Suppressor macrophage (primary cell): ENCODE data around the gene SSBP4.
"Not testable (repeated sequence)": the region's sequence is repeated elsewhere in the genome, so short reads cannot be mapped to it uniquely, and the experiment has no call there.

Experiments used
- DNase-seq, 4 experiments: peaks; one replicate each; pipeline ENCODE4 v3.0.0-alpha.2; 2020 to 2022

Gene SSBP4

GRCh38 chr19:18393836-18394235, 25.4 kb upstream of the SSBP4 start:
- peak; percentile 74 to 90 (median 88) for DNase-seq

- peak in 2 of 4 experiments; percentile 0 to 22 for DNase-seq
Observed at GRCh38 chr19:18396471-18397241, 22.5 kb upstream of the SSBP4 start.

GRCh38 chr19:18397242-18398202, 21.7 kb upstream of the SSBP4 start, which contains the start of gene LRRC25:
LRRC25 (minus strand) TSS chr19:18397622; CDS start chr19:18396963, 659 bp downstream.
- peak; percentile 90 to 96 (median 94) for DNase-seq

- DNase-seq: peak; percentile 42 to 81 (median 68)
Observed at GRCh38 chr19:18399008-18399407, 20.2 kb upstream of the SSBP4 start.

- DNase-seq: peak; percentile 94 to 98 (median 96)
Observed at GRCh38 chr19:18401580-18402112, 17.6 kb upstream of the SSBP4 start.

- DNase-seq: peak in 3 of 4 experiments; percentile 17 to 43 (median 33)
Observed at GRCh38 chr19:18402455-18403248, 16.5 kb upstream of the SSBP4 start.

GRCh38 chr19:18405754-18406153, 13.4 kb upstream of the SSBP4 start:
- DNase-seq: not testable (repeated sequence)

- no peak for DNase-seq
Observed at GRCh38 chr19:18406749-18407148, 12.4 kb upstream of the SSBP4 start.

- DNase-seq: peak; percentile 59 to 83 (median 69)
Observed at GRCh38 chr19:18408053-18408476, 11.1 kb upstream of the SSBP4 start.

GRCh38 chr19:18412610-18413239, 6.5 kb upstream of the SSBP4 start:
- no peak for DNase-seq

GRCh38 chr19:18414504-18415177, 4.6 kb upstream of the SSBP4 start:
- peak in 2 of 4 experiments; percentile 42 to 55 for DNase-seq

GRCh38 chr19:18415178-18415867, 3.9 kb upstream of the SSBP4 start:
- peak; percentile 77 to 91 (median 90) for DNase-seq

GRCh38 chr19:18416778-18417249, 2.4 kb upstream of the SSBP4 start:
- peak; percentile 84 to 95 (median 92) for DNase-seq

GRCh38 chr19:18417250-18418028, 1.8 kb upstream of the SSBP4 start:
- peak; percentile 76 to 95 (median 90) for DNase-seq

- DNase-seq: peak; percentile 58 to 81 (median 77)
Observed at GRCh38 chr19:18418029-18418482, 1.1 kb upstream of the SSBP4 start.

GRCh38 chr19:18418483-18419194, 559 bp upstream of the SSBP4 start:
- DNase-seq: peak in 3 of 4 experiments; percentile 50 to 69 (median 66)

- DNase-seq: peak in 1 of 4 experiments; percentile 50
Observed at GRCh38 chr19:18419699-18420460, 682 bp downstream of the SSBP4 start.
